H9 (cell line): ENCODE data around the gene MEF2C. TPM values are rescaled to one million over a fixed set of nuclear protein-coding genes. Genes with fewer than 3 reads are reported as not detected.

ENCODE experiments used
- DNase-seq: peaks from one replicate; pipeline ENCODE4 v3.0.0-alpha.2; 2017
- H2AFZ ChIP-seq: one replicate; pipeline ENCODE4 v1.6.1; 2013; ENCODE audit warnings: mild to moderate bottlenecking, low read length, control low read depth, moderate library complexity
- H2AK5ac ChIP-seq: 2 replicates; pipeline ENCODE4 v1.6.1; 2013; ENCODE audit warnings: low read length, control low read depth, mixed read lengths; ENCODE audit not compliant: insufficient read length
- H2BK120ac ChIP-seq: one replicate; pipeline ENCODE4 v1.6.1; 2013; ENCODE audit warnings: low read depth, mild to moderate bottlenecking, low read length, control low read depth, inconsistent platforms; ENCODE audit not compliant: poor library complexity, severe bottlenecking
- H2BK12ac ChIP-seq: 2 replicates; pipeline ENCODE4 v1.6.1; 2013; ENCODE audit warnings: low read length, control low read depth, mixed read lengths, low read depth; ENCODE audit not compliant: insufficient read length
- H2BK15ac ChIP-seq: 2 replicates; pipeline ENCODE4 v1.6.1; 2013; ENCODE audit warnings: low read depth, low read length, control low read depth
- H2BK20ac ChIP-seq: one replicate; pipeline ENCODE4 v1.6.1; 2013; ENCODE audit warnings: low read depth, mild to moderate bottlenecking, low read length, control low read depth, inconsistent platforms; ENCODE audit not compliant: poor library complexity, severe bottlenecking
- H2BK5ac ChIP-seq: 2 replicates; pipeline ENCODE4 v1.6.1; 2013; ENCODE audit warnings: low read length, control low read depth, mixed read lengths; ENCODE audit not compliant: insufficient read length
- H3K14ac ChIP-seq: 2 replicates; pipeline ENCODE4 v1.6.1; 2013; ENCODE audit warnings: low read length, control low read depth; ENCODE audit not compliant: insufficient read depth
- H3K18ac ChIP-seq: 2 replicates; pipeline ENCODE4 v1.6.1; 2013; ENCODE audit warnings: low read depth, mild to moderate bottlenecking, mixed read lengths, low read length, control low read depth; ENCODE audit not compliant: insufficient read length
- H3K23ac ChIP-seq: 2 replicates; pipeline ENCODE4 v1.6.1; 2013; ENCODE audit warnings: low read length, control low read depth, mixed read lengths, low read depth; ENCODE audit not compliant: insufficient read length
- H3K23me2 ChIP-seq: 2 replicates; pipeline ENCODE4 v1.6.1; 2013; ENCODE audit warnings: low read depth, mild to moderate bottlenecking, mixed read lengths, low read length, control low read depth; ENCODE audit not compliant: insufficient read length, poor library complexity, severe bottlenecking
- H3K27ac ChIP-seq: 2 replicates; pipeline ENCODE4 v1.5.1; 2013; ENCODE audit warnings: low read length, control low read depth, mixed read lengths, low read depth; ENCODE audit not compliant: insufficient read length
- H3K27me3 ChIP-seq: 2 replicates; pipeline ENCODE4 v1.6.1; 2013; ENCODE audit warnings: low read length, control low read depth, inconsistent platforms; ENCODE audit not compliant: insufficient read depth
- H3K4ac ChIP-seq: 2 replicates; pipeline ENCODE4 v1.6.1; 2013; ENCODE audit warnings: low read depth, mild to moderate bottlenecking, control low read depth, inconsistent platforms, low read length, moderate library complexity
- H3K4me1 ChIP-seq: 2 replicates; pipeline ENCODE4 v1.6.1; 2013; ENCODE audit warnings: low read length, control low read depth, inconsistent platforms; ENCODE audit not compliant: insufficient read depth
- H3K4me2 ChIP-seq: 2 replicates; pipeline ENCODE4 v1.6.1; 2013; ENCODE audit warnings: low read length, control low read depth, mixed read lengths; ENCODE audit not compliant: insufficient read length, insufficient read depth
- H3K56ac ChIP-seq: 2 replicates; pipeline ENCODE4 v1.6.1; 2013; ENCODE audit warnings: low read depth, mild to moderate bottlenecking, mixed read lengths, low read length, control low read depth; ENCODE audit not compliant: insufficient read length
- H3K79me1 ChIP-seq: 2 replicates; pipeline ENCODE4 v1.6.1; 2013; ENCODE audit warnings: low read depth, mild to moderate bottlenecking, moderate library complexity, low read length, control low read depth, inconsistent platforms; ENCODE audit not compliant: insufficient read depth, poor library complexity, severe bottlenecking
- H3K79me2 ChIP-seq: 2 replicates; pipeline ENCODE4 v1.6.1; 2013; ENCODE audit warnings: low read length, control low read depth, inconsistent platforms; ENCODE audit not compliant: insufficient read depth
- H3K9ac ChIP-seq: 2 replicates; pipeline ENCODE4 v1.6.1; 2013; ENCODE audit warnings: low read length, control low read depth, mixed read lengths; ENCODE audit not compliant: insufficient read length; ENCODE audit errors: extremely low read depth
- H3K9me3 ChIP-seq: one replicate; pipeline ENCODE4 v1.6.1; 2013; ENCODE audit warnings: low read depth, low read length, inconsistent platforms; ENCODE audit not compliant: control insufficient read depth
- H3T11ph ChIP-seq: one replicate; pipeline ENCODE4 v1.6.1; 2013; ENCODE audit warnings: mild to moderate bottlenecking, low read length, control low read depth, inconsistent platforms
- H4K20me1 ChIP-seq: one replicate; pipeline ENCODE4 v1.6.1; 2013; ENCODE audit not compliant: control insufficient read depth, insufficient read length, insufficient read depth
- H4K5ac ChIP-seq: 2 replicates; pipeline ENCODE4 v1.6.1; 2013; ENCODE audit warnings: low read depth, mild to moderate bottlenecking, mixed read lengths, low read length, control low read depth; ENCODE audit not compliant: insufficient read length
- H4K8ac ChIP-seq: replicated peaks from 2 replicates; pipeline ENCODE4 v1.6.1; 2013; ENCODE audit warnings: low read length, control low read depth, mixed read lengths, low read depth; ENCODE audit not compliant: insufficient read length
- H4K91ac ChIP-seq: 2 replicates; pipeline ENCODE4 v1.6.1; 2013; ENCODE audit warnings: low read depth, mild to moderate bottlenecking, moderate library complexity, mixed read lengths, low read length, control low read depth; ENCODE audit not compliant: insufficient read length
- H3K27ac Mint-ChIP-seq, 3 experiments: 2 replicates in 2 of 3; 3 replicates in 1 of 3; pipeline ENCODE4 v1.8.0; 2020 to 2021; ENCODE audit warnings: mixed read lengths in 3 of 3, mild to moderate bottlenecking in 1 of 3, moderate library complexity in 1 of 3
- H3K27me3 Mint-ChIP-seq: 2 replicates; pipeline ENCODE4 v1.8.0; 2021; ENCODE audit warnings: low read depth, mild to moderate bottlenecking, moderate library complexity, mixed read lengths
- H3K36me3 Mint-ChIP-seq, 3 experiments: 2 replicates in 2 of 3; 3 replicates in 1 of 3; pipeline ENCODE4 v1.8.0; 2020 to 2021; ENCODE audit warnings: low read depth in 3 of 3, mixed read lengths in 3 of 3; ENCODE audit not compliant: insufficient read depth in 1 of 3
- H3K4me1 Mint-ChIP-seq, 2 experiments: 2 replicates each; pipeline ENCODE4 v1.8.0; 2020; ENCODE audit warnings: mixed read lengths in 2 of 2
- H3K4me3 Mint-ChIP-seq, 2 experiments: 2 replicates in 1 of 2; 3 replicates in 1 of 2; pipeline ENCODE4 v1.8.0; 2020 to 2021; ENCODE audit warnings: mild to moderate bottlenecking in 2 of 2, mixed read lengths in 2 of 2, moderate library complexity in 1 of 2
- H3K9me3 Mint-ChIP-seq, 2 experiments: 2 replicates in 1 of 2; 3 replicates in 1 of 2; pipeline ENCODE4 v1.8.0; 2020; ENCODE audit warnings: mild to moderate bottlenecking in 2 of 2, mixed read lengths in 2 of 2, moderate library complexity in 1 of 2
- CTCF ChIP-seq: fragments of 200-600 bp; sonication (generic); conservative IDR thresholded peaks from 3 replicates; pipeline ENCODE4 v1.8.0; 2021; ENCODE audit warnings: antibody characterized with exemption, mild to moderate bottlenecking
- WGBS: extraction: QIAGEN DNeasy Blood & Tissue Kit; methylation state at CpG from one replicate; pipeline ENCODE4 v1.1.7; 2013; ENCODE audit warnings: missing lambda C conversion rate, low lambda C conversion rate, mixed read lengths; ENCODE audit not compliant: insufficient read length; ENCODE audit errors: extremely low coverage; 5-methylcytosine and 5-hydroxymethylcytosine counted together
- total RNA-seq: library from RNA; stranded (reverse); gene quantifications from 2 replicates; pipeline ENCODE4 v1.2.1, GENCODE V29; 2021

Gene MEF2C
- total RNA-seq, 1 experiment from 2014 or later = 0.11 TPM

- Histone ChIP-seq H3K9ac (no peak overlapping the region), H3K4me1 (no peaks in the 10 kb centered on the region; the same call in 1 of the 2 replicates), H3K23ac (no peak overlapping the region), H4K5ac (no peak overlapping the region), H4K20me1 (no peaks in the 10 kb centered on the region), H3K4me2 (no peak overlapping the region), H2BK5ac (no peak overlapping the region), H2BK12ac (no peak overlapping the region), H2BK20ac (no peak overlapping the region), H2AFZ (no peak overlapping the region), H3K4ac (no peak overlapping the region), H4K91ac (no peak overlapping the region), H3K9me3 (no peaks in the 10 kb centered on the region), H3K27ac (no peak overlapping the region), H2BK15ac (no peak overlapping the region), H3K27me3 (no peaks in the 10 kb centered on the region), H3K18ac (no peak overlapping the region), H3K56ac (no peak overlapping the region), H2AK5ac (no peak overlapping the region), H3T11ph (no peak overlapping the region), H3K23me2 (no peaks in the 10 kb centered on the region), H3K79me1 (no peaks in the 10 kb centered on the region), H3K14ac (no peak overlapping the region), H2BK120ac (no peak overlapping the region), H4K8ac (no peak overlapping the region), H3K79me2 (no peaks in the 10 kb centered on the region)
- no CpG with 5 or more reads among the region's 4 CpGs for WGBS
- TF ChIP-seq CTCF = no peak
- Mint-ChIP-seq H3K4me3 (no peak overlapping the region), H3K27me3 (no peaks in the 10 kb centered on the region), H3K4me1 (peaks cover 18 to 23% of the 10 kb centered on the region in 2 experiments), H3K9me3 (no peaks in the 10 kb centered on the region), H3K27ac (no peak overlapping the region), H3K36me3 (no peaks in the 10 kb centered on the region)
- DNase-seq = no peak
Measured at GRCh38 chr5:88782571-88782970, 100.4 kb downstream of the MEF2C start.
